Esophagus (tissue), 2 donors: ENCODE results near the gene FCN1. TPM values are rescaled to one million over a fixed set of nuclear protein-coding genes. Genes with fewer than 3 reads are reported as not detected.

Experiments used
- H3K27ac ChIP-seq, 2 donors: one replicate each; pipeline ENCODE4 v1.5.1; 2013; ENCODE audit warnings: low read depth in 2 of 2, mild to moderate bottlenecking in 2 of 2, inconsistent platforms in 1 of 2, low read length in 1 of 2, moderate library complexity in 1 of 2
- H3K27me3 ChIP-seq, 2 donors: one replicate each; pipeline ENCODE4 v1.6.1; 2013; ENCODE audit warnings: low read length in 2 of 2, control low read depth in 1 of 2, mild to moderate bottlenecking in 1 of 2; ENCODE audit not compliant: insufficient read depth in 2 of 2, control insufficient read depth in 1 of 2
- H3K36me3 ChIP-seq, 2 donors: one replicate each; pipeline ENCODE4 v1.6.1; 2013; ENCODE audit warnings: low read length in 1 of 2; ENCODE audit not compliant: control insufficient read depth in 2 of 2, insufficient read depth in 2 of 2
- H3K4me1 ChIP-seq, 2 donors: one replicate each; pipeline ENCODE4 v1.6.1; 2013; ENCODE audit warnings: low read length in 1 of 2; ENCODE audit not compliant: control insufficient read depth in 2 of 2, insufficient read depth in 2 of 2
- H3K4me3 ChIP-seq, 2 donors: one replicate each; pipeline ENCODE4 v1.5.1; 2013; ENCODE audit warnings: low read length in 2 of 2, mild to moderate bottlenecking in 2 of 2, low read depth in 1 of 2, moderate library complexity in 1 of 2
- H3K9me3 ChIP-seq, 2 donors: one replicate each; pipeline ENCODE4 v1.6.1; 2013; ENCODE audit warnings: mild to moderate bottlenecking in 2 of 2, low read depth in 1 of 2, low read length in 1 of 2, moderate library complexity in 1 of 2; ENCODE audit not compliant: control insufficient read depth in 2 of 2, insufficient read depth in 1 of 2
- WGBS, 2 donors: extraction: QIAGEN DNeasy Blood & Tissue Kit; methylation state at CpG; one replicate each; pipeline ENCODE4 v1.1.7; 2013; 5-methylcytosine and 5-hydroxymethylcytosine counted together
- polyA plus RNA-seq, 2 donors: library from polyadenylated mRNA; stranded (reverse); fragments of 200-250 nt; gene quantifications; one replicate each; pipeline ENCODE4 v1.2.3, GENCODE V29; 2013
- donor health status: healthy with polysubstance abuse.
- donor health status: Bipolar disorder and iron deficiency.

Gene FCN1
- under 1 TPM; 0.14 to 0.41 TPM for polyA plus RNA-seq

- H3K4me3 ChIP-seq, result no peak within 1 kb of the TSS
- H3K4me1 ChIP-seq, result no peaks in the 10 kb centered on the region
- no peaks in the 10 kb centered on the region for H3K27me3 ChIP-seq
- H3K36me3 ChIP-seq, result no peaks in the 10 kb centered on the region
- no peak within 1 kb of the TSS for H3K27ac ChIP-seq
- peaks cover 0 to 2% of the 10 kb centered on the region in 2 donors for H3K9me3 ChIP-seq
- WGBS, 2 donors, result 77 to 78% methylated on average over 11 of the region's 11 CpGs
Observed at GRCh38 chr9:134917431-134918373, at the start of gene FCN1. Gene FCN1 (minus strand): TSS chr9:134917912. CDS start chr9:134917871, 41 bp downstream.

DNA sequence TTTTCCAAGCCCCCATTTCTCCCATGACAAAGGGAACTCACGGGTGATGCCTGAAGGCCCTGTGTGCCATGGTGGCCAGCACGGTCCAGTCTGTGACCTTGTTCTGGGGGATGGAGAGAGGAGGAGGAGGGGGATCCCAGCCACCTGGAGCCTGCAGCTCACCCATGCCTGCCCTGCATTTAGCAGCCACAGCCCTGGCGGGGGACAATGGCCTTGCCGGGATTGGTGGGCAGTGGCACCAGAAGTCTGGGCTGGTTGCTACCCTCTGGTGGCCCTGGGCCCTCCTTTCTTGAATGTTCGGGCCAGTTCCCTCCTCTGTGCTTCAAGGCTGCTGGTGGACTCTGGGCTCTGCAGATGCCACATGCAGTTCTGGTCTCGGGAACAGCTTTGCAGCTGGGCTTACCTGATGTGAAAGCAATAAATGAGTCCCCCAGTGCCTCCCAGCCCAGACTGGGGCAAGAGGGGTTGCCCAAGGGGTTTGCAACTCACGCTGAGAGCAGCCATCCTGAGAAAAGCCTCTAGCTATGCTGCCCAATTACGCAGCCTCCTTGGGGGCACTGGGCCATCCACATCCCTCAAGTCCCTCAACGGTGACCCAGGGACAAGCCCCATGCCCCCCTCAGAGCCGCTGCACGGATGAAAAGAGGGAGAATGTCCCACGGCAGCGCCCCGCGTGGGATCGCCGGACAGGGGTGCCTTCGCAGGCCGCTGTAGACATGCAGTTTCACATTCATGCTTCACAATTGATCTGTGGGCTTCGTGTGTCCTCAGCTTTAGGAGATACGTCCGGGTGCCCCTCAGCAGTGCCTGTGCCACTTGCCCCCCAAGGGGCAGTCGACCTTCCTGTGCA lies 49.2 kb upstream of the FCN1 start:
- WGBS, 2 donors, result 81 to 82% methylated on average over 23 of the region's 23 CpGs
- H3K36me3 ChIP-seq, result no peaks in the 10 kb centered on the region
- H3K27ac ChIP-seq, result no peak overlapping the region
- H3K4me1 ChIP-seq, result no peaks in the 10 kb centered on the region
- no peak overlapping the region for H3K4me3 ChIP-seq
- H3K27me3 ChIP-seq, result peaks cover 0 to 3% of the 10 kb centered on the region in 2 donors
- H3K9me3 ChIP-seq, result no peaks in the 10 kb centered on the region

DNA sequence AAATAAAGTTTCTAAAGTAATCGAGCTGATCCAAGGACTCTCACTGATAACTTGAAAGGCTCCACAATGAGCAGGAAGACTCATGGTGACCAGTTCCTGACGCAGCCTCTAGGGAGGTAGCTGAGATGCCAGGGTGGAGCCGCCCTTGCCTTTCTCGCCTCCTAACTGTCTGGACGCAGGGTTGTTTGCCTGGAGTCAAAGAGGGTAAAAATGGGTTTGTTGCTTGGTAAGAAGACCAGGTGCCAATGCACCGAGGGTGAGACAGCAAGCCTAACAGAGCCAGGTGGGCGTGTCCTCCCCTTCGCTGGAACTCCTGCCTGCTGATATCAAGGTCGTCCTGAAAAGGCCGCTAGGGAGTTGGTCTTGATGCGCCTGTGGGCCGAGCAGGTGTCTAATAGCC lies 48.6 kb upstream of the FCN1 start:
- H3K4me1 ChIP-seq, result no peaks in the 10 kb centered on the region
- no peak overlapping the region for H3K27ac ChIP-seq
- no peaks in the 10 kb centered on the region for H3K36me3 ChIP-seq
- no peaks in the 10 kb centered on the region for H3K27me3 ChIP-seq
- WGBS, 2 donors, result 80 to 83% methylated on average over 12 of the region's 12 CpGs
- no peaks in the 10 kb centered on the region for H3K9me3 ChIP-seq
- no peak overlapping the region for H3K4me3 ChIP-seq

DNA sequence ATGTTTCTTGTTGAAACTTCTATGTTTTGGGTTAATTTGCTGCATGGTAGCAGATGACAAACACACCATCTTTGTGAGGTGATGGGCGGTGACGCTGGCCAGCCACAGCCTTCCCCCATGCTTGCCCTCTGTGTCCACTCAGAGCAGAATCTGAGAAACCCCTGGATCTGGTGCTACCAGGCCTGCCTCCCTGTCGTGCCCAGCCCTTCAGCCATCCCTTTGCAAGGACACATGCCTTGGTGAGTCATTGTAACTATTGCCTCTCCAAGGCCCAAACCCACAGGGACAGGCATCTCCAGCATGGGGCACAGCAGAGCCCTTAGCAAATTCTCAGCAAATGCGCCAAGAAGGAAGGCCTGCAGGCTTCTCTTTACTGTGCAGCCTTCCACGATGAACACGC lies 48.1 kb upstream of the FCN1 start:
- Histone ChIP-seq H3K4me3 (no peak overlapping the region), H3K27ac (no peak overlapping the region), H3K9me3 (no peaks in the 10 kb centered on the region), H3K36me3 (no peaks in the 10 kb centered on the region), H3K27me3 (no peaks in the 10 kb centered on the region), H3K4me1 (no peaks in the 10 kb centered on the region)
- 86 to 89% methylated on average over 6 of the region's 6 CpGs for WGBS, 2 donors

DNA sequence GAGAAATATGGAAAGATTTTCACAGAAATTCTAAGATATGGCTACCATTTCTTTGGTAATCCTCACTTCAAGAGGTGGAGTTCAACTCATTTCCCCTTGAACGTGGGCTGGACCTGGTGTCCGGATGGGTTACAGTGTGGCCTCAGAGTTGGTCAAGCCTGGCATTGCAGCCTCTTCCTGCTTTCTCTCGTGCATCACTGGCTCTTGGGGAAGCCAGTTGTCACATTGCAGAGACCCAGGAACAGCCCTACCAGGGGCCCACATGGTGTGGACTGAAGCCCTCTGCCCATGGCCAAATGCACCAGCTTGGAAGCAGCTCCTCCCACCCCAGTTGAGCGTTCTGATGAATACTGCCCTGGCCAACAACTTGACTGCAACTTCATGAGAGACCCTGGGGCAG lies 47.7 kb upstream of the FCN1 start:
- 76 to 82% methylated on average over 4 of the region's 4 CpGs for WGBS, 2 donors
- H3K27me3 ChIP-seq, result no peaks in the 10 kb centered on the region
- no peaks in the 10 kb centered on the region for H3K9me3 ChIP-seq
- no peaks in the 10 kb centered on the region for H3K36me3 ChIP-seq
- no peak overlapping the region for H3K4me3 ChIP-seq
- H3K4me1 ChIP-seq, result no peaks in the 10 kb centered on the region
- no peak overlapping the region for H3K27ac ChIP-seq

DNA sequence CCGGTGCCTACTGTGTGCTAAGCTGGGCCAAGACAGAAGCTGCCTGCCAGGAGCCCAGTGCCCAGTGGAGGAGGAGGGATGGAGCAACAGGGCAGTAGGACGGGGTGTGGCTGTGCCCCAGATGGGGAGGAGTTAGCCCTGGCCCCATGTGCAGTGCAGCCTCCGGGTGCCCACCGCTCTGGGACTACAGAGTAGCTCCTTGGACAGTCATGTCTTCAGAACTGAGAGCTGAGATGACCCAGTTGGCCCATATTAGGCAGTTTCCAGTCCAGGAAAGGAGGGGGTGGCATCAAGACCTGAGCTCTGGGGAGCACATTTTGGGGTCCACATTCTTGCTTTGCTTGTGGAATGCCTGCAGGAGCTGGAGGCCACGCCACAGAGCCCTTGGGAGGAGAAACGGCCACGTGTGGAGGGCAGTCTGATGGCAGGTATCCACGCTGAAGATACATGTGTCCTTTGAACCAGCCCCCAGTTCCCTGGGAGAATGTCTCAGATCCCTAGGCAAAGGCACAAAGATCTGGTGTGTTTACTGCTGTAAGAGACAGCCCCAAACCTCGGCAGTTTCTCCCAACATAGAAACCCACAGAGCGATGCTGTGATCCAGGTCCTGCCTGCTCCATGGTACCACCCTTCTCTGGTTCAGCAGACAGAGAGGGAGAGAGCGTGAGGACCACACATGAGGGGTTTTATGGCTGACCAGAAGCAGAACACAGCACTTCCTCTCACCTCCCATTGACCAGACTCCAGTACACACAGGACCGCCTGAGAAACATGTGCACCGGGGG lies 46.8 kb upstream of the FCN1 start:
- Histone ChIP-seq H3K4me3 (no peak overlapping the region), H3K27me3 (no peaks in the 10 kb centered on the region), H3K36me3 (no peaks in the 10 kb centered on the region), H3K9me3 (peaks cover 0 to 2% of the 10 kb centered on the region in 2 donors), H3K4me1 (no peaks in the 10 kb centered on the region), H3K27ac (no peak overlapping the region)
- WGBS, 2 donors, result 79 to 85% methylated on average over 12 to 13 of the region's 13 CpGs

DNA sequence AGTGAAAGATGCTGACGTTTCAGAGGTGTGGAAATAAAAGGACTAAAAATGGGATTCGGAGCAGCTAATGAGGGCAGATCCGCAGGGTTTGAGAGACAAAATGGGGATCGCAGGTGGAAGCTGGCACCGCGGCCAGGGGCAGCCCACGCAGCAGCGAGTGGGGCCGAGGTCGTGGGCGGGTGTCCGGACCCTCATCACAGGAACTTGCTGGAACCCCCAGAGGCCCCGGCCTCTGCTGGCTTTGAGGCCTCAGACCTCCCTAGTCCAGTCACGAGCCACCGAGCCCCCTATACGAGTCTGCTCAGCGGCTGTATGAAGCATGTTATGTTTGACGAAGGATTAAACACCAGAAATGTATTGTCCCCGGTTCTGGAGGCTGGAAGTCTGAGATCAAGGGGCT lies 45.8 kb upstream of the FCN1 start:
- no peaks in the 10 kb centered on the region for H3K4me1 ChIP-seq
- 86 to 88% methylated on average over 19 of the region's 19 CpGs for WGBS, 2 donors
- H3K36me3 ChIP-seq, result no peaks in the 10 kb centered on the region
- no peaks in the 10 kb centered on the region for H3K27me3 ChIP-seq
- peaks cover 0 to 2% of the 10 kb centered on the region in 2 donors for H3K9me3 ChIP-seq
- no peak overlapping the region for H3K27ac ChIP-seq
- no peak overlapping the region for H3K4me3 ChIP-seq

DNA sequence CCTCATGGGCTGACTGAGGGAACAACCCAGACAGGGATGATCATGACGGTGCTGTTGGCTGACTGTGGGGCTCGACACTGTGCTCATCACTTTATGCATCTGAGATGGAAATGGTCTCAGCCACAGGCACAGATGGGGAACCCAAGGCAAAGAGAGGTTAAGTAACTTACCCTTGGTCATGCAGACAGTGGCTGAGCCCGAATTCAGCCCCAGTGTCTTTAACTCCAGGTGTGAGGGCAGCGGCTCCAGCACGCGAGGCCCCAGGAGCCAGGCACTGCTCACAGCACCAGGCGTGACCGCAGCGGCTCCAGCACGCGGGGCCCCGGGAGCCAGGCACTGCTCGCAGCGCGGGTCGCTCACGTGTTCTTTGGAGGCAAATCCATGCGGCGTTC lies 45.3 kb upstream of the FCN1 start:
- Histone ChIP-seq H3K9me3 (peaks cover 0 to 2% of the 10 kb centered on the region in 2 donors), H3K27me3 (no peaks in the 10 kb centered on the region), H3K36me3 (no peaks in the 10 kb centered on the region), H3K27ac (no peak overlapping the region), H3K4me1 (no peaks in the 10 kb centered on the region), H3K4me3 (no peak overlapping the region)
- 89 to 92% methylated on average over 19 of the region's 19 CpGs for WGBS, 2 donors
